GM12873 (cell line): Measurements from ENCODE around the gene MCEMP1.

Experiments used
- CTCF ChIP-seq: IDR thresholded peaks from 2 replicates; pipeline ENCODE4 v1.5.1; 2012; ENCODE audit warnings: low read depth, mild to moderate bottlenecking, moderate library complexity, low read length, control low read depth; ENCODE audit not compliant: insufficient read depth; ENCODE audit errors: missing control alignments

MCEMP1 gene

DNA sequence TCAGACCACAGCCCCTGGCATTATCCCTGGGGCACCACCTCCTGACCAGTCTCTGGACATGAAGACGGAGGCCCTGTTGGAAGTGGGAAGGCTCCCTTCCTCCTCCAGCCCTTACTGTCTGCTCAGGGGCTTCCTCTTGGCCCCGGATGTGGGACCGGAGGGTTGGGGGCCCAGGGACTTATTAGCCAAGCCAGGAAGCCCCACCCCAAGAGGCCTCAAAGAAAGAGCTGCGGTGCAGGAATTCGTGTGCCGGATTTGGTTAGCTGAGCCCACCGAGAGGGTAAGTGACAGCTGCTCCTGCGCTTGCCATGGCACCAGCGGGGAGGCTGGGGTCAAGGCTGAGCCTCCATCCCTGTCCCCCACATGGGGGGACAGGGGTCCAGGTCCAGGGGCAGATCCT is 8.0 kb upstream of the MCEMP1 start, which contains the start of gene RETN:
Gene RETN (plus strand): TSS at position 208 of the 400 bp plus-strand sequence. CDS start 278 bp downstream, outside the sequence.
- TF ChIP-seq CTCF, result no peak

GRCh38 chr19:7669641-7670040 is 7.2 kb upstream of the MCEMP1 start:
- no peak for TF ChIP-seq CTCF

DNA sequence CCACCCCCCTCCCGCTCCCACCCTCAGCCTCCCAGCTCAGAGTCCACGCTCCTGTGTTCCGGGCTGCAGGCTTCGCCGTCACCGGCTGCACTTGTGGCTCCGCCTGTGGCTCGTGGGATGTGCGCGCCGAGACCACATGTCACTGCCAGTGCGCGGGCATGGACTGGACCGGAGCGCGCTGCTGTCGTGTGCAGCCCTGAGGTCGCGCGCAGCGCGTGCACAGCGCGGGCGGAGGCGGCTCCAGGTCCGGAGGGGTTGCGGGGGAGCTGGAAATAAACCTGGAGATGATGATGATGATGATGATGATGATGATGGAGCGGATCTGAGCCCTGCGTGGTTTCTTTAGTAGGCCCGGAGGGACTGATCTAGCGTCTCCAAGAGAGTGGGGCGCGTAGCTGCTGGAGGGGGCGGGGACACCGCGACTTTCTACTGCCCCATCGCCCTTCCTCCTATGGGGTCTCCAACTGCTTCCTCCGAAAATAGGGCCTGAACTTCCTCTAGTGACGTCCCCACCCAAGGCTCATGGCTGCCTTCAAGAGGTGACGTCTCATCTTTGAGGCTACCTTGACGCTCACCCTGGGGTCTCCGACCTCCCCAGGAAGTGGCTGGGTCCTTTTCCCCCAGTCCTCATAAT is 6.6 kb upstream of the MCEMP1 start:
- no peak for TF ChIP-seq CTCF

DNA sequence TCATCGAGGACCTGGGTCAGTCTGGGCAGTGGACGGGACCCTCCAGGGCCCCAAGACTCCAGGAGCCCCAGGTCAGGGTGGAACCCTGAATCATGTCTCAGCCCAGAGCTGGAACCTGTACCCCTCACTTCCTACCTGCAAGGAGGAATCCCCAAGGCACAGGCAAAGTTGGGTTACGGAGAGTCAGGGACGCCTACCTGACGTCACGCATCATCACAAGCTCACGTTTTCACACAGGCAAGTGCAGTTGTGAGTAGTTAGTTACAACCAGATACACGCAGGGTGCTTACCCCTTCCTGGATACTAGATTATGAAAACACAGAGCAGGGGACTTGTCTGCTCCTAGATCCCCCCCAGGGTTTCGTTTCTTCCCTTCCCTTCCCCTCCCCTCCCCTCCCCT is 6.1 kb upstream of the MCEMP1 start:
- TF ChIP-seq CTCF, result no peak

GRCh38 chr19:7672522-7672921 is 4.4 kb upstream of the MCEMP1 start:
- TF ChIP-seq CTCF, result no peak

DNA sequence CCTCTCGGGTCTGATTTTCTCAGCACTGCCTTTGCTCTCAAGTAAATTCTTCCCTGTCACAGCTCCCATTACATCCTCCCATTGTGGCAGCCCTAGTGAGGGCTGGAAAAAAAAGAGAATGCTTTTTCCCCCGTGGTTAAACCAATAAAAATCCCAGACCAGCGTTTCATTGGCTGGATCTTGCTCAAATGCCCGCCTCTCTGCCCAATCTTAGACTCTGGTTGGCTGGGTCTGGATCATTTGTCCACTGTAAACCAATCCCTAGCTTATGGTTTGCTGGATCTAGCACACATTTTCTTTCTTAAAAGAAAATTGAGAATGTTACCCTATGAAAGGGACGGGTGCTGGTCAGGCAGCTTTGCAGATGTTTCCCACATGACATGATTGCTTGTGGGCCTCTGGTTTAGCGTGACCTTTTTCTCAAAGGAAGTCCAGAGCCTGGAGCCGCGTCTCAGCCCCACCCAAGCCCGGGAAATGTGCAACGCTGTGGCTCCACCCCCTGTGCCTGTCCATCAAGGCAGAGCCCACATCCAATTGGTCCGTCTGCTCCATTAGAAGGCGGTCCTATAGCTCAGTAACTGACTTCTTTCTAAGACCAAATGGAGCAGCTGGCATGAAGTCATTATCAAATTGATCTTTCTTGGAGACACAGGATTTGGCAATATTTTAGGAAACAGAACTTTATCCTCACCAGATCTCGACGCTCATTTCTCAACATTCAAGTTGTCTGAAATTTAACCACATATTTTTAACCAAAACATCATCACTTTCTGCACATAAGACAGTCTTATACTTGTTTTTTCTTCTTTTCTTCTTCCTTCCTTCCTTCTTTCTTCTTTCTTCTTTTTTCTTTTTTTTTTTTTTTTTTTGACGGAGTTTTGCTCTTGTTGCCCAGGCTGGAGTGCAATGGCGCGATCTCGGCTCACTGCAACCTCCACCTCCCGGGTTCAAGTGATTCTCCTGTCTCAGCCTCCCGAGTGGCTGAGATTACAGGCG is 2.6 kb upstream of the MCEMP1 start:
- TF ChIP-seq CTCF, result no peak

DNA sequence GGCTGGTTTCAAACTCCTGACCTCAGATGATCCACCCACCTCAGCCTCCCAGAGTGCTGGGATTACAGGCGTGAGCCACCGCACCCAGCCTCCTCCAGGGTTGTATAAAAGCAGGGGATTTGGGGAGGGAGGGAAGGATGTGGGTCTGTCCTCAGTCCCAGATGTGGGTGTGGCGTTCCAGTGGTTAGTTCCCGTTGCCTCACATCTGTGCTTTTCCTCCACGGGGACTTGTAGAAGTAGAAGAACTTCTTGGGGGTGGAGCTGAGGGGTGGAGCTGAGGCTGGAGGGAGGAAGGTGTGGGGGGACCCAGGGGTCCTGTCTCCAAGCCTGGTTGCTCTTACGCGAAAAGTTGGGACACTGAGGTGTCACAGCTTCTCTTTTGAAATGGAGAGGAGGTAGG is 514 bp upstream of the MCEMP1 start:
- TF ChIP-seq CTCF, result no peak
